Endodermal cell (in vitro differentiated cells): ENCODE data around the gene B4GALT5. TPM values are rescaled to one million over a fixed set of nuclear protein-coding genes. Genes with fewer than 3 reads are reported as not detected.

ENCODE experiments used
- DNase-seq: peaks from one replicate; pipeline ENCODE4 v3.0.0-alpha.2; 2017
- H3K27ac ChIP-seq: 2 replicates; pipeline ENCODE4 v1.5.1; 2013; ENCODE audit warnings: mild to moderate bottlenecking, low read depth, low read length, moderate library complexity
- H3K27me3 ChIP-seq: 2 replicates; pipeline ENCODE4 v1.6.1; 2013; ENCODE audit warnings: mild to moderate bottlenecking, low read length, moderate library complexity; ENCODE audit not compliant: insufficient read depth, control insufficient read depth, poor library complexity, severe bottlenecking
- H3K36me3 ChIP-seq: 2 replicates; pipeline ENCODE4 v1.7.0; 2013; ENCODE audit warnings: mild to moderate bottlenecking, low read length, moderate library complexity; ENCODE audit not compliant: control insufficient read depth, insufficient read depth
- H3K4me1 ChIP-seq: one replicate; pipeline ENCODE4 v1.7.0; 2013; ENCODE audit warnings: low read length; ENCODE audit not compliant: control insufficient read depth, insufficient read depth
- H3K4me3 ChIP-seq: 2 replicates; pipeline ENCODE4 v1.5.1; 2013; ENCODE audit warnings: mild to moderate bottlenecking, low read length, moderate library complexity
- H3K9ac ChIP-seq: 2 replicates; pipeline ENCODE4 v1.6.1; 2013; ENCODE audit warnings: mild to moderate bottlenecking, low read length, moderate library complexity; ENCODE audit not compliant: poor library complexity, severe bottlenecking; ENCODE audit errors: extremely low read depth
- H3K9me3 ChIP-seq: 2 replicates; pipeline ENCODE4 v1.6.1; 2013; ENCODE audit warnings: mild to moderate bottlenecking, low read length, moderate library complexity; ENCODE audit not compliant: control insufficient read depth
- H3K27ac Mint-ChIP-seq: 2 replicates; pipeline ENCODE4 v1.8.0; 2020; ENCODE audit warnings: mixed read lengths
- H3K27me3 Mint-ChIP-seq: 2 replicates; pipeline ENCODE4 v1.8.0; 2021; ENCODE audit warnings: mild to moderate bottlenecking, mixed read lengths; ENCODE audit not compliant: insufficient read depth
- H3K36me3 Mint-ChIP-seq: 2 replicates; pipeline ENCODE4 v1.8.0; 2020; ENCODE audit warnings: low read depth, mixed read lengths
- H3K4me1 Mint-ChIP-seq: 2 replicates; pipeline ENCODE4 v1.8.0; 2020; ENCODE audit warnings: mixed read lengths
- H3K4me3 Mint-ChIP-seq: 2 replicates; pipeline ENCODE4 v1.8.0; 2020; ENCODE audit warnings: mild to moderate bottlenecking, moderate library complexity, mixed read lengths
- H3K9me3 Mint-ChIP-seq: 2 replicates; pipeline ENCODE4 v1.8.0; 2020; ENCODE audit warnings: mild to moderate bottlenecking, mixed read lengths
- CTCF ChIP-seq: fragments of 200-600 bp; sonication (generic); conservative IDR thresholded peaks from 2 replicates; pipeline ENCODE4 v1.5.0; 2021; ENCODE audit warnings: antibody characterized with exemption, mild to moderate bottlenecking
- WGBS, 2 experiments: methylation state at CpG; one replicate each; pipeline versions ENCODE4 v1.1.5 to v1.1.7; 2013; ENCODE audit warnings: missing lambda C conversion rate in 2 of 2, mixed read lengths in 1 of 2; ENCODE audit not compliant: insufficient coverage in 1 of 2, insufficient read length in 1 of 2; 5-methylcytosine and 5-hydroxymethylcytosine counted together
- total RNA-seq, 2 donors: library from RNA; stranded (reverse); fragmentation: NEBNext Ultra II Directional in 1 of 2; extraction: Animal tissue kit (Norgen Biotek cat#: 25700) in 1 of 2; gene quantifications; 2 replicates in 1 of 2; 3 replicates in 1 of 2; pipeline ENCODE4 v1.2.1, GENCODE V29; 2021

The B4GALT5 gene
- total RNA-seq, 2 donors from 2014 or later: 57.0 to 58.8 TPM

GRCh38 chr20:49682278-49682677, 31.4 kb downstream of the B4GALT5 start:
- 89 to 96% methylated on average over 6 to 8 of the region's 8 CpGs for WGBS, 2 experiments
- Mint-ChIP-seq H3K9me3 (no peaks in the 10 kb centered on the region), H3K36me3 (peaks cover 14% of the 10 kb centered on the region), H3K27ac (no peak overlapping the region), H3K27me3 (no peaks in the 10 kb centered on the region), H3K4me3 (no peak overlapping the region), H3K4me1 (peaks cover 60% of the 10 kb centered on the region)
- no peak for TF ChIP-seq CTCF
- no peak overlapping the region for H3K4me3 ChIP-seq
- peaks cover 37% of the 10 kb centered on the region for H3K4me1 ChIP-seq
- no peaks in the 10 kb centered on the region for H3K9me3 ChIP-seq
- H3K36me3 ChIP-seq: no peaks in the 10 kb centered on the region
- no peak overlapping the region for H3K27ac ChIP-seq
- H3K9ac ChIP-seq: no peak overlapping the region
- H3K27me3 ChIP-seq: no peaks in the 10 kb centered on the region
- no peak for DNase-seq

GRCh38 chr20:49681850-49682216, 31.8 kb downstream of the B4GALT5 start:
- Mint-ChIP-seq H3K9me3 (no peaks in the 10 kb centered on the region), H3K4me3 (no peak overlapping the region), H3K27ac (peak overlapping the region; percentile 54), H3K4me1 (peaks cover 65% of the 10 kb centered on the region), H3K27me3 (no peaks in the 10 kb centered on the region), H3K36me3 (peaks cover 14% of the 10 kb centered on the region)
- Histone ChIP-seq H3K36me3 (no peaks in the 10 kb centered on the region), H3K27ac (no peak overlapping the region), H3K4me1 (peaks cover 37% of the 10 kb centered on the region), H3K9me3 (no peaks in the 10 kb centered on the region), H3K27me3 (no peaks in the 10 kb centered on the region), H3K9ac (no peak overlapping the region), H3K4me3 (no peak overlapping the region)
- TF ChIP-seq CTCF: no peak
- DNase-seq: no peak
- 95 to 97% methylated on average over 3 of the region's 3 CpGs for WGBS, 2 experiments

- Histone ChIP-seq H3K27me3 (no peaks in the 10 kb centered on the region), H3K4me1 (peaks cover 35% of the 10 kb centered on the region), H3K4me3 (no peak overlapping the region), H3K9me3 (no peaks in the 10 kb centered on the region), H3K36me3 (no peaks in the 10 kb centered on the region), H3K9ac (no peak overlapping the region), H3K27ac (no peak overlapping the region)
- Mint-ChIP-seq H3K4me1 (peaks cover 69% of the 10 kb centered on the region), H3K27me3 (no peaks in the 10 kb centered on the region), H3K4me3 (no peak overlapping the region), H3K9me3 (no peaks in the 10 kb centered on the region), H3K27ac (no peak overlapping the region), H3K36me3 (peaks cover 14% of the 10 kb centered on the region)
- no peak for TF ChIP-seq CTCF
- no peak for DNase-seq
- 98 to 100% methylated on average over 4 to 5 of the region's 6 CpGs for WGBS, 2 experiments
Measured at GRCh38 chr20:49680484-49680883, 33.2 kb downstream of the B4GALT5 start.
